ENCODE measurements around the gene LAMA2. TPM values are rescaled to one million over a fixed set of nuclear protein-coding genes. Genes with fewer than 3 reads are reported as not detected.

Gene LAMA2
- total RNA-seq, 1 experiment from 2014 or later, result 2.2 TPM

DNA sequence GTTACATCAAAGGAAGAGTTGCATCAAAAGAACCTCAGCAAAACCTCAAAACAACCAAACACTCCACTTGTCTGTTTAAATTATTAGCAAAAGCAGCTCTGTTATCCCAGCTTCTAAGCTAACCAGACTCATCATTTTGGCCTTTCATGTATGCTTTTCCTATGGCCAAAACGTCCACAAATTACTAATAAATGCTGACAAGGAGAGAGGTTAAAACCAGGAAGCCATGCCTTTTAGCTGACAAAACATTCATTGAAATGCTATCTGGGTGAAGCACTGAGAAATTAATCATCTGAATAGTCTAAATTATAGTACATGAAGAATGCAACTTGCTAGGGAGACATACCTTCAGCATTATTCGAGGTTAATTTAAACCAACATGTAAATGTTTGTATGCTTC is 80.6 kb downstream of the LAMA2 start:
- no peak for TF ChIP-seq CTCF (IDR thresholded peaks at IDR 0.05; ENCODE audit: unreplicated experiment)
- no peak for DNase-seq (ENCODE audit: unreplicated experiment)
- intact Hi-C loops (cut with micrococcal nuclease), result no loop called here
- Mint-ChIP-seq H3K4me1 (ENCODE audit: insufficient read depth, unreplicated experiment) (no peaks in the 10 kb centered on the region), H3K27me3 (ENCODE audit: insufficient read depth, unreplicated experiment) (peaks cover 36% of the 10 kb centered on the region), H3K36me3 (ENCODE audit: insufficient read depth, unreplicated experiment) (no peaks in the 10 kb centered on the region), H3K4me3 (ENCODE audit: unreplicated experiment) (no peak overlapping the region), H3K9me3 (ENCODE audit: unreplicated experiment) (no peaks in the 10 kb centered on the region), H3K27ac (ENCODE audit: low read depth, unreplicated experiment) (no peak overlapping the region)
- ChIA-PET CTCF (no interaction called here), POLR2A (no interaction called here)
- no TSS peak for BruUV-seq (replicated peaks)

- DNase-seq (ENCODE audit: unreplicated experiment), result no peak
- no peaks in the 10 kb centered on the region for H3K4me1 Mint-ChIP-seq (ENCODE audit: insufficient read depth, unreplicated experiment)
- no peaks in the 10 kb centered on the region for H3K9me3 Mint-ChIP-seq (ENCODE audit: unreplicated experiment)
- ChIA-PET CTCF (no interaction called here), POLR2A (no interaction called here)
- BruUV-seq (replicated peaks), result no TSS peak
- H3K36me3 Mint-ChIP-seq (ENCODE audit: insufficient read depth, unreplicated experiment), result no peaks in the 10 kb centered on the region
- peaks cover 32% of the 10 kb centered on the region for H3K27me3 Mint-ChIP-seq (ENCODE audit: insufficient read depth, unreplicated experiment)
- intact Hi-C loops (cut with micrococcal nuclease), result no loop called here
- no peak overlapping the region for H3K27ac Mint-ChIP-seq (ENCODE audit: low read depth, unreplicated experiment)
- TF ChIP-seq CTCF (IDR thresholded peaks at IDR 0.05; ENCODE audit: unreplicated experiment), result no peak
- no peak overlapping the region for H3K4me3 Mint-ChIP-seq (ENCODE audit: unreplicated experiment)
These were observed 81.4 kb downstream of the LAMA2 start for GRCh38 chr6:128964233-128964755.

GRCh38 chr6:128964771-128965170 is 81.8 kb downstream of the LAMA2 start:
- no peak overlapping the region for H3K4me3 Mint-ChIP-seq (ENCODE audit: unreplicated experiment)
- no peaks in the 10 kb centered on the region for H3K4me1 Mint-ChIP-seq (ENCODE audit: insufficient read depth, unreplicated experiment)
- peaks cover 28% of the 10 kb centered on the region for H3K27me3 Mint-ChIP-seq (ENCODE audit: insufficient read depth, unreplicated experiment)
- H3K36me3 Mint-ChIP-seq (ENCODE audit: insufficient read depth, unreplicated experiment), result no peaks in the 10 kb centered on the region
- no peak for TF ChIP-seq CTCF (IDR thresholded peaks at IDR 0.05; ENCODE audit: unreplicated experiment)
- intact Hi-C loops (cut with micrococcal nuclease), result no loop called here
- no peak overlapping the region for H3K27ac Mint-ChIP-seq (ENCODE audit: low read depth, unreplicated experiment)
- no TSS peak for BruUV-seq (replicated peaks)
- CTCF ChIA-PET, result no interaction called here
- POLR2A ChIA-PET, result no interaction called here
- no peak for DNase-seq (ENCODE audit: unreplicated experiment)
- no peaks in the 10 kb centered on the region for H3K9me3 Mint-ChIP-seq (ENCODE audit: unreplicated experiment)

- CTCF ChIA-PET, result no interaction called here
- POLR2A ChIA-PET, result no interaction called here
- Mint-ChIP-seq H3K9me3 (ENCODE audit: unreplicated experiment) (no peaks in the 10 kb centered on the region), H3K27ac (ENCODE audit: low read depth, unreplicated experiment) (no peak overlapping the region), H3K4me3 (ENCODE audit: unreplicated experiment) (no peak overlapping the region), H3K27me3 (ENCODE audit: insufficient read depth, unreplicated experiment) (peaks cover 32% of the 10 kb centered on the region), H3K4me1 (ENCODE audit: insufficient read depth, unreplicated experiment) (no peaks in the 10 kb centered on the region), H3K36me3 (ENCODE audit: insufficient read depth, unreplicated experiment) (no peaks in the 10 kb centered on the region)
- intact Hi-C loops (cut with micrococcal nuclease), result no loop called here
- no TSS peak for BruUV-seq (replicated peaks)
- no peak for TF ChIP-seq CTCF (IDR thresholded peaks at IDR 0.05; ENCODE audit: unreplicated experiment)
- no peak for DNase-seq (ENCODE audit: unreplicated experiment)
These were observed 84.0 kb downstream of the LAMA2 start for GRCh38 chr6:128966934-128967333.
